Heart left ventricle (tissue), 16 donors: ENCODE data around the gene ZNF518B. TPM values are rescaled to one million over a fixed set of nuclear protein-coding genes. Genes with fewer than 3 reads are reported as not detected.

Experiments
- ATAC-seq, 4 donors: fragments of 200-7000 bp; cut with Tn5 transposase; one replicate each; pipeline ENCODE4 v1.9.1; 2020 to 2022; ENCODE audit warnings: moderate library complexity in 4 of 4, mild to moderate bottlenecking in 3 of 4, moderate number of reproducible peaks in 1 of 4
- DNase-seq, 5 donors: peaks; one replicate each; pipeline ENCODE4 v3.0.0-alpha.2; 2020
- H3K27ac ChIP-seq, 12 donors: fragments of 200-600 bp; sonication (generic) in 4 of 12; one replicate each; pipeline versions ENCODE4 v1.5.0 to v1.8.0; 2016 to 2022; ENCODE audit warnings: mild to moderate bottlenecking in 2 of 12
- H3K27me3 ChIP-seq, 9 donors: fragments of 200-600 bp; sonication (generic) in 2 of 9; one replicate each; pipeline versions ENCODE4 v1.5.1 to v1.8.0; 2016 to 2022; ENCODE audit warnings: mild to moderate bottlenecking in 3 of 9
- H3K36me3 ChIP-seq, 9 donors: fragments of 200-600 bp; sonication (generic) in 2 of 9; one replicate each; pipeline versions ENCODE4 v1.5.0 to v1.8.0; 2018 to 2022; ENCODE audit warnings: mild to moderate bottlenecking in 2 of 9
- H3K4me1 ChIP-seq, 12 donors: fragments of 200-600 bp; sonication (generic) in 4 of 12; one replicate each; pipeline versions ENCODE4 v1.5.0 to v1.8.0; 2016 to 2022; ENCODE audit warnings: mild to moderate bottlenecking in 3 of 12
- H3K4me3 ChIP-seq, 12 donors: fragments of 200-600 bp; sonication (generic) in 4 of 12; one replicate each; pipeline versions ENCODE4 v1.5.0 to v1.8.0; 2017 to 2022; ENCODE audit warnings: mild to moderate bottlenecking in 9 of 12, moderate library complexity in 4 of 12
- H3K9me3 ChIP-seq, 12 donors: fragments of 200-600 bp; sonication (generic) in 4 of 12; one replicate each; pipeline versions ENCODE4 v1.5.0 to v1.8.0; 2016 to 2022; ENCODE audit warnings: mild to moderate bottlenecking in 1 of 12
- POLR2A ChIP-seq, 2 donors: fragments of 450-650 bp; IDR thresholded peaks; one replicate each; pipeline ENCODE4 v1.6.1; 2017; ENCODE audit warnings: antibody characterized with exemption in 2 of 2, mild to moderate bottlenecking in 2 of 2, moderate library complexity in 2 of 2
- WGBS, 4 donors: extraction: QIAGEN DNeasy Blood & Tissue Kit in 2 of 4; methylation state at CpG; one replicate each; pipeline versions ENCODE4 v1.1.5 to v1.1.7; 2013 to 2018; 5-methylcytosine and 5-hydroxymethylcytosine counted together
- intact Hi-C, 10 donors: fragments of 100-400 bp; cut with DNase I; formaldehyde crosslinking; loops; one replicate each; pipeline versions ENCODE4 v1.11.1 to v1.14.2; 2022
- polyA plus RNA-seq, 2 donors: library from polyadenylated mRNA; stranded (reverse); fragments of 200-250 nt; gene quantifications; one replicate each; pipeline ENCODE4 v1.2.3, GENCODE V29; 2013
- total RNA-seq, 9 donors: library from RNA; depleted of rRNA in 2 of 9; stranded (reverse); fragments of >200 nt in 2 of 9; fragmentation: NEBNext Ultra II Directional in 3 of 9; extraction: Animal tissue kit (Norgen Biotek cat#: 25700) in 3 of 9; gene quantifications; one replicate each; pipeline versions ENCODE4 v1.1.0 to v1.2.4, GENCODE V29; 2016 to 2023
- TF ChIP-seq, protein P1 (sequence below), 12 donors: fragments of 200-600 bp; sonication (generic) in 4 of 12; IDR thresholded peaks; one replicate each; pipeline versions ENCODE4 v1.5.0 to v1.8.0; 2018 to 2022; ENCODE audit warnings: antibody characterized with exemption in 12 of 12, mild to moderate bottlenecking in 5 of 12
- donor health status: ischemic (EF 13 %, LVEDD 7.1; RV severe dilation, severe dysfunction).
- donor health status: healthy with polysubstance abuse.
- donor health status: DM: no; HTN: yes; CAD: no.
- donor health status: DM: no; HTN: no; CAD: no.
- donor health status: ischemic (EF 25% LVEDD 6.9; RV normal size, moderate dysfunction).
- donor health status: ischemic (EF 25% LVEDD 5.7; RV mildly dilated, moderate dysfunction).
- donor health status: healthy.
- donor health status: DM: yes; HTN: yes; CAD: no.
- donor health status: ischemic (EF 35%, LVEDD 5.7; RV mildly dilated, moderate dysfunction).
- donor health status: nonischemic (EF 11% LVEDD 7.7; RV severe dilation, severe dysfunction).
- donor health status: DM: yes; HTN: yes; CAD: no.
- donor health status: PGD.
- donor health status: ischemic (EF 29% LVEDD 5.4; RV normal size, mild dysfunction).
- donor health status: nonischemic (EF 23%, LVEDD 6.1; RV moderate dilation, normal function).

The ZNF518B gene
- total and polyA plus RNA-seq, 11 donors, result 4.3 to 39.8 (median 23.2) TPM

DNA sequence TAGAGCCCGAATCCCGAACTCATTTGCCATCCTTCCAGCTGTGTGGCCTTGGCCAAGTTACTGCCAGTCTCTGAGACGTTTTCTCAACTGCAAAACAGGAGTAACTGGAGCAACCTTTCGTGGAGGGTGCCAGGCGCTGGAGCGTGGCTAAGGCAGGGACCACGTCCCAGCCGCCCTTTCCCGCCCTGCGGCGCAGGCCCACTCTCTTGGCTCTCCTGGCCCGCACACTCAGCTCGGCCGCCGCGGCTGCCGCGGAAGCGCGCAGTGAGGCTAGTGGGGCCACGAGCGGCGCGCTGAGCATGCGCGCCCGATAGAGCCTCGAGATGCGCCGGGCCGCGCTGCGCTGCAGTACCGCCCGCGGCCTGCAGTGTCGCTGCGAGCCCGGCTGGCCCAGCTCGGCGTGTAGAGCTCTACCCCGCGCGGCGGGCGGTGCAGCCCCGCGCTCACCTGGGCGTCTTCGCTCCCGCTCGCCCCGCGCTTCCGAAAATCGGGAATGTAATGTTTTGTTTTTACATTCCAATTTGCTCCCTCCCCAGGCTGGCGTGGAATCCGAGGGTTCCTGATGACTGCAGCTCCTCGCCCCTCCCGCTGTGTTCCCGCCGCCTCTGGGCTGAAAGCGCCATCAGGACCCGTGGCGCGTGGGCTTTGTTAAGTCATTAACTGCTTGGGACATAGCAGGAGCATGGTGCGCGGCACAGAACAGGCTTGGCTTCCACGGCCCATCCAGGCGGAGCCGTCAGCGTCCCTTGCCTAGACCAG is 4.0 kb upstream of the ZNF518B start:
- intact Hi-C loops, result loop anchor here in 4 of 10 donors (5.0 kb wide), 2 partner anchors 86 to 91 kb away; no protein-coding TSS in a partner anchor
- no peak for TF ChIP-seq POLR2A (IDR thresholded peaks at IDR 0.05)
- TF ChIP-seq, protein P1, sequence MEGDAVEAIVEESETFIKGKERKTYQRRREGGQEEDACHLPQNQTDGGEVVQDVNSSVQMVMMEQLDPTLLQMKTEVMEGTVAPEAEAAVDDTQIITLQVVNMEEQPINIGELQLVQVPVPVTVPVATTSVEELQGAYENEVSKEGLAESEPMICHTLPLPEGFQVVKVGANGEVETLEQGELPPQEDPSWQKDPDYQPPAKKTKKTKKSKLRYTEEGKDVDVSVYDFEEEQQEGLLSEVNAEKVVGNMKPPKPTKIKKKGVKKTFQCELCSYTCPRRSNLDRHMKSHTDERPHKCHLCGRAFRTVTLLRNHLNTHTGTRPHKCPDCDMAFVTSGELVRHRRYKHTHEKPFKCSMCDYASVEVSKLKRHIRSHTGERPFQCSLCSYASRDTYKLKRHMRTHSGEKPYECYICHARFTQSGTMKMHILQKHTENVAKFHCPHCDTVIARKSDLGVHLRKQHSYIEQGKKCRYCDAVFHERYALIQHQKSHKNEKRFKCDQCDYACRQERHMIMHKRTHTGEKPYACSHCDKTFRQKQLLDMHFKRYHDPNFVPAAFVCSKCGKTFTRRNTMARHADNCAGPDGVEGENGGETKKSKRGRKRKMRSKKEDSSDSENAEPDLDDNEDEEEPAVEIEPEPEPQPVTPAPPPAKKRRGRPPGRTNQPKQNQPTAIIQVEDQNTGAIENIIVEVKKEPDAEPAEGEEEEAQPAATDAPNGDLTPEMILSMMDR (IDR thresholded peaks at IDR 0.05), result peak; percentile 78 to 97 (median 94)
- Histone ChIP-seq H3K36me3 (no peaks in the 10 kb centered on the region), H3K27me3 (peaks cover 6 to 55% (median 21%) of the 10 kb centered on the region in 9 donors), H3K9me3 (no peaks in the 10 kb centered on the region), H3K4me1 (peaks cover 0 to 21% (median 5%) of the 10 kb centered on the region in 12 donors), H3K4me3 (peak overlapping the region in 11 of 12 donors; percentile 1 to 47 (median 34)), H3K27ac (no peak overlapping the region)
- peak; percentile 35 to 86 (median 45) for DNase-seq
- peak; percentile 57 to 89 (median 86) for ATAC-seq
- 5 to 9% (median 6%) methylated on average over 30 to 72 of the region's 72 CpGs for WGBS, 4 donors

DNA sequence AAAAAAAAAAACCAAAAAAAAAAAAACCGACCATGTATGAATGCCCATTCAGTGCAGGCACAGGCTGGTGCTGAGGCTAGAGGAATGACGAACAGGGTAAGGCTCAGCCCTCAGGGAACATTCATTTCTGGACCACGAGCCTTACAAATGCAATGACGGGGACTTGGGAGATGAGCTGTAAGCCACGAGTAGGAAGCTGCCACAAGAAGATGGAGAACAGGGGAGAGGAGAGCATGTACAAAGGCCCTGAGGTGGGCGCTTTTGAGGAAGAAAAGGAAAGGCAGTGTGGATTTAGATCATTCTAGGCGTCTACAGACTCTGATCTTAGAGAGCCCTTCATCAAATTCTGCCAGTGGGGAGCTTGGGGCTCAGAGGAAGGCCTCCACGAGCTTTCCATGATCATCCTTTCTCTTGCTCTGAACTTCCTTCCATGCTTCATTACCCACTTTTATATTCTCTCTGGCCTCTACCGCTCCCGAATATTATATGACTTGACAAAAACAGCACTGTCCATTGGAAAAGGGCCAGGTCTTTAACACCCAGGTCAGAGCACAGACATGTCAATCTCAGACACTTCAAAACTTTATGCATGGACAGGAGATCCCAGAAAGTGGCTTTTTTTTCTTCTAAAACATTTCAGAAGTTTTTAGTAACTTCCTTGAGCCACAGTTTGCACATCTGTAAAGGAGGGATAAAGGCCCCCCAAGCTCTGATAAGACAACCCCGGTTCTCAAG is 3.3 kb upstream of the ZNF518B start:
- 83 to 90% (median 87%) methylated on average over 11 of the region's 11 CpGs for WGBS, 4 donors
- Histone ChIP-seq H3K9me3 (no peaks in the 10 kb centered on the region), H3K4me1 (peaks cover 0 to 27% (median 9%) of the 10 kb centered on the region in 12 donors), H3K36me3 (no peaks in the 10 kb centered on the region), H3K27ac (no peak overlapping the region), H3K27me3 (peaks cover 6 to 55% (median 21%) of the 10 kb centered on the region in 9 donors), H3K4me3 (peak overlapping the region in 3 of 12 donors; percentile 1 to 47 (median 38))
- DNase-seq (no peak), ATAC-seq (no peak)
- TF ChIP-seq, protein P1 (IDR thresholded peaks at IDR 0.05), result no peak
- no peak for TF ChIP-seq POLR2A (IDR thresholded peaks at IDR 0.05)
- intact Hi-C loops, result loop anchor here in 4 of 10 donors (5.0 kb wide), 2 partner anchors 87 to 92 kb away; no protein-coding TSS in a partner anchor

DNA sequence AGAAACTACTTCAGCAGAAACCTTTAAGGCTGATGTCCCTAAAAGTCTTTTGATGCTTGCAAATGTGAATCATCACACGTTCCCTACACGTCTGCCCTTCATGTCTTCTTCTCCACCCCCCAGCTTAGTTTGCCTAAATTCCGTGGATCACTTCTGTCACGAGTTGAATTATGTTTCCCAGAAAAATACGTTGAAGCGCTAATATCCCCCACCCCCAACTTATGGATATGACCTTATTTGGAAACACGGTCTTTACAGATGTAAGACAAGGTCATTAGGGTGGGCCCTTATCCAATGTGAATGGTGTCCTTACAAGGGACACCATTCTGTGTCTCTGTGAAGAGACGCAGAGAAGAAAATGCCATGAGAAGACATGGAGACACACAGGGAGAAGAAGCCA is 2.1 kb upstream of the ZNF518B start:
- intact Hi-C loops, result loop anchor here in 4 of 10 donors (5.0 to 10.0 kb wide), 5 partner anchors 65 to 297 kb away; no protein-coding TSS in a partner anchor
- no peak for TF ChIP-seq POLR2A (IDR thresholded peaks at IDR 0.05)
- TF ChIP-seq, protein P1 (IDR thresholded peaks at IDR 0.05), result no peak
- peaks cover 6 to 55% (median 21%) of the 10 kb centered on the region in 9 donors for H3K27me3 ChIP-seq
- ATAC-seq (no peak), DNase-seq (no peak)
- H3K36me3 ChIP-seq, result peaks cover 0 to 7% (median 2%) of the 10 kb centered on the region in 9 donors
- WGBS, 4 donors, result 94% methylated on average over 8 of the region's 8 CpGs
- no peak overlapping the region for H3K4me3 ChIP-seq
- no peak overlapping the region for H3K27ac ChIP-seq
- no peaks in the 10 kb centered on the region for H3K9me3 ChIP-seq
- H3K4me1 ChIP-seq, result peaks cover 0 to 30% (median 10%) of the 10 kb centered on the region in 12 donors
